Left renal cortex interstitium (tissue), 4 donors: ENCODE measurements around the gene RPS13. TPM values are rescaled to one million over a fixed set of nuclear protein-coding genes. Genes with fewer than 3 reads are reported as not detected.
"Not testable (repeated sequence)": the region's sequence is repeated elsewhere in the genome, so short reads cannot be mapped to it uniquely, and the experiment has no call there.

ENCODE experiments used
- DNase-seq, 4 donors: peaks; one replicate each; pipeline ENCODE4 v3.0.0-alpha.2; 2013; ENCODE audit warnings: low read depth in 4 of 4, low spot score in 2 of 4, missing footprints in 1 of 4
- polyA plus RNA-seq, 4 donors: library from polyadenylated mRNA; unstranded; fragments of 120-200 nt; gene quantifications; one replicate each; pipeline ENCODE4 v1.2.1, GENCODE V29; 2013; ENCODE audit not compliant: insufficient read length in 4 of 4

Gene RPS13
- polyA plus RNA-seq, 4 donors, result 1,109 to 1,444 (median 1,288) TPM

GRCh38 chr11:17036666-17037658, 40.5 kb downstream of the RPS13 start:
- no peak for DNase-seq

GRCh38 chr11:17034027-17034426, 43.4 kb downstream of the RPS13 start:
- DNase-seq, result not testable (repeated sequence)

GRCh38 chr11:17026487-17027082, 50.9 kb downstream of the RPS13 start:
- no peak for DNase-seq

- no peak for DNase-seq
Measured at GRCh38 chr11:17024924-17025323, 52.5 kb downstream of the RPS13 start.

Other genes with a start within 250 kb of the RPS13 start
- gene PLEKHA7, start 63.3 kb downstream of the RPS13 start, polyA plus RNA-seq, result 10 to 100 TPM; 34.0 to 59.3 (median 50.9) TPM
- gene PIK3C2A, start 130.3 kb upstream of the RPS13 start, polyA plus RNA-seq, result 10 to 100 TPM; 62.1 to 75.8 (median 64.2) TPM
- gene NUCB2, start 199.1 kb upstream of the RPS13 start, polyA plus RNA-seq, result 10 to 100 TPM; 60.5 to 90.5 (median 75.8) TPM